ENCODE data around the gene AKAP8L.

AKAP8L gene

GRCh38 chr19:15441317-15441716 lies 22.5 kb upstream of the AKAP8L start:
- H3K4me1 ChIP-seq: no peaks in the 10 kb centered on the region
- no peaks in the 10 kb centered on the region for H3K36me3 ChIP-seq
- TF ChIP-seq CTCF (IDR thresholded peaks at IDR 0.05; ENCODE audit: low read depth, low read length): no peak
- no peak overlapping the region for H3K4me3 ChIP-seq (ENCODE audit: low read depth, low read length)
- no peaks in the 10 kb centered on the region for H3K27me3 ChIP-seq
- no peak for DNase-seq
- no peaks in the 10 kb centered on the region for H3K9me3 ChIP-seq

GRCh38 chr19:15439821-15440641 lies 21.2 kb upstream of the AKAP8L start:
- Histone ChIP-seq H3K9me3 (no peaks in the 10 kb centered on the region), H3K4me3 (ENCODE audit: low read depth, low read length) (no peak overlapping the region), H3K27me3 (no peaks in the 10 kb centered on the region), H3K4me1 (no peaks in the 10 kb centered on the region), H3K36me3 (no peaks in the 10 kb centered on the region)
- no peak for TF ChIP-seq CTCF (IDR thresholded peaks at IDR 0.05; ENCODE audit: low read depth, low read length)
- DNase-seq: no peak

GRCh38 chr19:15439078-15439799 lies 20.5 kb upstream of the AKAP8L start:
- DNase-seq: no peak
- H3K9me3 ChIP-seq: no peaks in the 10 kb centered on the region
- H3K4me3 ChIP-seq (ENCODE audit: low read depth, low read length): no peak overlapping the region
- no peaks in the 10 kb centered on the region for H3K27me3 ChIP-seq
- no peaks in the 10 kb centered on the region for H3K4me1 ChIP-seq
- no peaks in the 10 kb centered on the region for H3K36me3 ChIP-seq
- no peak for TF ChIP-seq CTCF (IDR thresholded peaks at IDR 0.05; ENCODE audit: low read depth, low read length)

GRCh38 chr19:15438577-15438976 lies 19.8 kb upstream of the AKAP8L start:
- DNase-seq: no peak
- no peak for TF ChIP-seq CTCF (IDR thresholded peaks at IDR 0.05; ENCODE audit: low read depth, low read length)
- H3K4me1 ChIP-seq: no peaks in the 10 kb centered on the region
- H3K36me3 ChIP-seq: no peaks in the 10 kb centered on the region
- no peaks in the 10 kb centered on the region for H3K27me3 ChIP-seq
- H3K4me3 ChIP-seq (ENCODE audit: low read depth, low read length): no peak overlapping the region
- no peaks in the 10 kb centered on the region for H3K9me3 ChIP-seq

- no peaks in the 10 kb centered on the region for H3K27me3 ChIP-seq
- no peak for DNase-seq
- no peaks in the 10 kb centered on the region for H3K4me1 ChIP-seq
- H3K36me3 ChIP-seq: no peaks in the 10 kb centered on the region
- H3K4me3 ChIP-seq (ENCODE audit: low read depth, low read length): no peak overlapping the region
- TF ChIP-seq CTCF (IDR thresholded peaks at IDR 0.05; ENCODE audit: low read depth, low read length): no peak
- H3K9me3 ChIP-seq: no peaks in the 10 kb centered on the region
Measured at GRCh38 chr19:15438124-15438496, 19.3 kb upstream of the AKAP8L start.

Measured in BE2C (cell line).